Stimulated activated CD4-positive, alpha-beta T cell treated with anti-CD3 and anti-CD28 coated beads, Interleukin-15, amount 100 ng/mL, for 24 hours (primary cell): ENCODE data around the gene ZMIZ2.
"Not testable (repeated sequence)": the region's sequence is repeated elsewhere in the genome, so short reads cannot be mapped to it uniquely, and the experiment has no call there.

Experiments
- DNase-seq: peaks from one replicate; pipeline ENCODE4 v3.0.0-alpha.2; 2020

The ZMIZ2 gene

GRCh38 chr7:44729949-44730590 lies 18.6 kb upstream of the ZMIZ2 start:
- no peak for DNase-seq

GRCh38 chr7:44732971-44733370 lies 15.7 kb upstream of the ZMIZ2 start:
- DNase-seq: not testable (repeated sequence)

GRCh38 chr7:44733708-44734481 lies 14.8 kb upstream of the ZMIZ2 start:
- DNase-seq: no peak

GRCh38 chr7:44735403-44736165 lies 13.1 kb upstream of the ZMIZ2 start:
- DNase-seq: peak; percentile 65

- DNase-seq: no peak
These were observed 11.8 kb upstream of the ZMIZ2 start for GRCh38 chr7:44736896-44737295.

GRCh38 chr7:44738051-44738723 lies 10.5 kb upstream of the ZMIZ2 start:
- DNase-seq: no peak

GRCh38 chr7:44738876-44739665 lies 9.6 kb upstream of the ZMIZ2 start:
- DNase-seq: no peak

GRCh38 chr7:44740055-44740454 lies 8.6 kb upstream of the ZMIZ2 start:
- DNase-seq: no peak

GRCh38 chr7:44743750-44744149 lies 4.9 kb upstream of the ZMIZ2 start:
- no peak for DNase-seq

GRCh38 chr7:44748948-44749731 lies 493 bp downstream of the ZMIZ2 start:
- DNase-seq: peak; percentile 44

GRCh38 chr7:44749992-44750391 lies 1.3 kb downstream of the ZMIZ2 start:
- DNase-seq: no peak

- DNase-seq: no peak
These were observed 1.8 kb downstream of the ZMIZ2 start for GRCh38 chr7:44750424-44750823.

- peak; percentile 70 for DNase-seq
These were observed 2.4 kb downstream of the ZMIZ2 start for GRCh38 chr7:44750921-44751571.

- no peak for DNase-seq
These were observed 4.2 kb downstream of the ZMIZ2 start for GRCh38 chr7:44752822-44753221.

GRCh38 chr7:44754802-44755697 lies 6.4 kb downstream of the ZMIZ2 start:
- no peak for DNase-seq

GRCh38 chr7:44755698-44756627 lies 7.3 kb downstream of the ZMIZ2 start:
- no peak for DNase-seq

GRCh38 chr7:44756904-44757303 lies 8.3 kb downstream of the ZMIZ2 start:
- DNase-seq: no peak

GRCh38 chr7:44757311-44757710 lies 8.7 kb downstream of the ZMIZ2 start:
- DNase-seq: no peak

GRCh38 chr7:44757739-44758138 lies 9.1 kb downstream of the ZMIZ2 start:
- DNase-seq: no peak
